Inferior parietal cortex (tissue), 1 donor: Measurements from ENCODE around the gene AKR1C3.
"Not testable (repeated sequence)": the region's sequence is repeated elsewhere in the genome, so short reads cannot be mapped to it uniquely, and the experiment has no call there.

Experiments used
- DNase-seq: peaks from one replicate; pipeline ENCODE4 v3.0.0-alpha.2; 2016; ENCODE audit errors: extremely low spot score

Gene AKR1C3

GRCh38 chr10:5088703-5089261 is 5.4 kb upstream of the AKR1C3 start:
- DNase-seq: no peak

GRCh38 chr10:5089865-5090264 is 4.3 kb upstream of the AKR1C3 start:
- DNase-seq: no peak

GRCh38 chr10:5090551-5090950 is 3.7 kb upstream of the AKR1C3 start:
- DNase-seq: no peak

GRCh38 chr10:5091196-5091595 is 3.0 kb upstream of the AKR1C3 start:
- DNase-seq: no peak

- no peak for DNase-seq
These were observed 1.8 kb upstream of the AKR1C3 start for GRCh38 chr10:5092375-5092774.

- DNase-seq: no peak
These were observed 1.1 kb upstream of the AKR1C3 start for GRCh38 chr10:5092848-5093790.

- DNase-seq: no peak
These were observed 1.5 kb downstream of the AKR1C3 start for GRCh38 chr10:5095687-5096086.

GRCh38 chr10:5096108-5096507 is 1.9 kb downstream of the AKR1C3 start:
- DNase-seq: no peak

- DNase-seq: not testable (repeated sequence)
These were observed 8.3 kb downstream of the AKR1C3 start for GRCh38 chr10:5102479-5102878.

- no peak for DNase-seq
These were observed 9.3 kb downstream of the AKR1C3 start for GRCh38 chr10:5103481-5103880.

- no peak for DNase-seq
These were observed 11.4 kb downstream of the AKR1C3 start for GRCh38 chr10:5105626-5106025.

GRCh38 chr10:5106553-5106952 is 12.3 kb downstream of the AKR1C3 start:
- no peak for DNase-seq

- DNase-seq: no peak
These were observed 13.8 kb downstream of the AKR1C3 start for GRCh38 chr10:5107860-5108526.

GRCh38 chr10:5108658-5109416 is 14.6 kb downstream of the AKR1C3 start:
- DNase-seq: no peak

- not testable (repeated sequence) for DNase-seq
These were observed 15.6 kb downstream of the AKR1C3 start for GRCh38 chr10:5109861-5110260.

GRCh38 chr10:5116621-5117020 is 22.4 kb downstream of the AKR1C3 start:
- no peak for DNase-seq

- DNase-seq: no peak
These were observed 22.8 kb downstream of the AKR1C3 start for GRCh38 chr10:5117026-5117425.

GRCh38 chr10:5119997-5120396 is 25.8 kb downstream of the AKR1C3 start:
- not testable (repeated sequence) for DNase-seq

GRCh38 chr10:5123886-5124285 is 29.7 kb downstream of the AKR1C3 start:
- no peak for DNase-seq

GRCh38 chr10:5125315-5126044 is 31.3 kb downstream of the AKR1C3 start:
- no peak for DNase-seq

- DNase-seq: no peak
These were observed 41.4 kb downstream of the AKR1C3 start for GRCh38 chr10:5135581-5135980.
